Measurements from ENCODE around the gene SF3A2.

SF3A2 gene

DNA sequence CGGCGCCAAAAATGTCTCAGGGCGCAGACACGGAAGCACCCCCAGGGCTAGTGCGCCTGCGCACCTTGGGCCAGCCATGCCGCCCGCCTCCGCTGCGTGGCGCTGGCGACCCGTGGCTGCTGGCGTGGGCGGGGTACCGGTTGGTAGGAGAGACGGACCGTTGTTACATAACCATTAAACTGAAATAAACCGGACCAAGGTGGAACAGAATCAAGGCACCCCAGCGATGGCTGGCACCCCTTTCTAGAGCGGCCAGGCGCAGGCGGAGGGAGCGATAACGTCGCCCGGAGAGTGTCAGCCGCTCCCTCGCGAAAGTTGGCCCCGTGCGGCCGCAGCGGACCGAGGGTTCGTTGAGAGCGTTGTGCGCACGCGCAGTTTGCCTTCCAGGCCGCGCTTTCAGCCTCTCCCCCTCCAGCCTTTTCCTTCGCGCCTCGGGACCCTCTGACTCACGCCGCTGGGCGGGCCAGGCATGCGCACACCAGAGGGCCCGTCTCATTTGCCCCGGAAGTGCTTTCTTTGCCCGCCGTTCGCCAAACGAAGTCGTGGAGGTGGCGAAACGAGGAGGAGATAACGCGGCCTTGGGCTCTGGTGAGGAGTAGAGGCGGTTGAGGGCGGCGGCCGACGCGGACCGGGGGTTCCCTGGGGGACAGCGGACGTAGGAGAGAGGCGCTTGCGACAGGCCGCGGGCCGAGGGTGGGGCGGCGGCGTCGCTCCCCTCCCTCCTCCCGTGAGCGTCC lies at the start of gene SF3A2, which contains the start of gene PLEKHJ1:
Gene SF3A2, plus strand, starts transcription at position 511 of the 737 bp plus-strand sequence. CDS start 6,595 bp downstream, outside the sequence.
Gene PLEKHJ1, minus strand, starts transcription at position 16 of the 737 bp plus-strand sequence. CDS start 81 bp downstream, outside the sequence.
- peak within 1 kb of the TSS; percentile 74 for H3K4me3 ChIP-seq (replicated peaks; ENCODE audit: low read depth, low read length)
- TF ChIP-seq, protein P1, sequence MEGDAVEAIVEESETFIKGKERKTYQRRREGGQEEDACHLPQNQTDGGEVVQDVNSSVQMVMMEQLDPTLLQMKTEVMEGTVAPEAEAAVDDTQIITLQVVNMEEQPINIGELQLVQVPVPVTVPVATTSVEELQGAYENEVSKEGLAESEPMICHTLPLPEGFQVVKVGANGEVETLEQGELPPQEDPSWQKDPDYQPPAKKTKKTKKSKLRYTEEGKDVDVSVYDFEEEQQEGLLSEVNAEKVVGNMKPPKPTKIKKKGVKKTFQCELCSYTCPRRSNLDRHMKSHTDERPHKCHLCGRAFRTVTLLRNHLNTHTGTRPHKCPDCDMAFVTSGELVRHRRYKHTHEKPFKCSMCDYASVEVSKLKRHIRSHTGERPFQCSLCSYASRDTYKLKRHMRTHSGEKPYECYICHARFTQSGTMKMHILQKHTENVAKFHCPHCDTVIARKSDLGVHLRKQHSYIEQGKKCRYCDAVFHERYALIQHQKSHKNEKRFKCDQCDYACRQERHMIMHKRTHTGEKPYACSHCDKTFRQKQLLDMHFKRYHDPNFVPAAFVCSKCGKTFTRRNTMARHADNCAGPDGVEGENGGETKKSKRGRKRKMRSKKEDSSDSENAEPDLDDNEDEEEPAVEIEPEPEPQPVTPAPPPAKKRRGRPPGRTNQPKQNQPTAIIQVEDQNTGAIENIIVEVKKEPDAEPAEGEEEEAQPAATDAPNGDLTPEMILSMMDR (IDR thresholded peaks at IDR 0.05; ENCODE audit: low read length, missing control alignments), result peak; percentile 67
- DNase-seq (ENCODE audit: low read depth), result peak; percentile 99

GRCh38 chr19:2187159-2187558 lies 49.5 kb upstream of the SF3A2 start:
- no peak for DNase-seq (ENCODE audit: low read depth)
- TF ChIP-seq, protein P1 (IDR thresholded peaks at IDR 0.05; ENCODE audit: low read length, missing control alignments), result no peak
- H3K4me3 ChIP-seq (replicated peaks; ENCODE audit: low read depth, low read length), result no peak overlapping the region

DNA sequence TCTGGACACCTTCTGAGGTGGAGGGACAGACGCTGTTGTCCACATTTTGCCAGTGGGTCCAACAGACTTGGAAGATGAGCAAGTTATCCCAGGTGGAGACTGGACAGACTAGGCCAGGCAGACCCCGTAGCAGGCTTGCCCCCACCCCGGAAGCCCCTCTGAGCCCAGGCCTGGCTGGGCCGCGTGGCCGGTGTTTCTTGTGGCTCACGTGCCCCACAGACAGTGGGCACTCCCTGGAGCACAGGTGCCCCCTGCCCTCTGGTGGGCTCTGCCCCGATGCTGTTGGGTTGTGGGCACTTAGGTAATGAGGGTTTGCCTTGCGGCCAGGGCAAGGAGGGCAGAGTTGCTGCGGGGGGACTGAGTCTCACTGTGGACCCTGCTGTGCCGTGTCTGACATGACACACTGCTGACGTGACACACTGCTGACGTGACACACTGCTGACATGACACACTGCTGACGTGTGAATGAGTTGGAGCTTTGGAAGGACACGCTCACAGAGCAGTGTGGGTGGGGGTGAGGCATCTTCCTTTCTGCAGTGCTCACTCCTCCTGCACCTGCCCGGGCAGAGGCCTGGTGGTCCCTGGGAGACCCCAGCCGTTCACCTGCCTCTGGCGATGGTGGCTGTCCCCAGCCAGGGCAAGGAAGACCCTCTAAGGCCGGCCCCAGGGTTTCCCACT lies 47.8 kb upstream of the SF3A2 start:
- TF ChIP-seq, protein P1 (IDR thresholded peaks at IDR 0.05; ENCODE audit: low read length, missing control alignments), result no peak
- H3K4me3 ChIP-seq (replicated peaks; ENCODE audit: low read depth, low read length), result no peak overlapping the region
- DNase-seq (ENCODE audit: low read depth), result no peak

- H3K4me3 ChIP-seq (replicated peaks; ENCODE audit: low read depth, low read length), result no peak overlapping the region
- DNase-seq (ENCODE audit: low read depth), result no peak
- TF ChIP-seq, protein P1 (IDR thresholded peaks at IDR 0.05; ENCODE audit: low read length, missing control alignments), result no peak
These were observed 46.7 kb upstream of the SF3A2 start for GRCh38 chr19:2189880-2190279.

DNA sequence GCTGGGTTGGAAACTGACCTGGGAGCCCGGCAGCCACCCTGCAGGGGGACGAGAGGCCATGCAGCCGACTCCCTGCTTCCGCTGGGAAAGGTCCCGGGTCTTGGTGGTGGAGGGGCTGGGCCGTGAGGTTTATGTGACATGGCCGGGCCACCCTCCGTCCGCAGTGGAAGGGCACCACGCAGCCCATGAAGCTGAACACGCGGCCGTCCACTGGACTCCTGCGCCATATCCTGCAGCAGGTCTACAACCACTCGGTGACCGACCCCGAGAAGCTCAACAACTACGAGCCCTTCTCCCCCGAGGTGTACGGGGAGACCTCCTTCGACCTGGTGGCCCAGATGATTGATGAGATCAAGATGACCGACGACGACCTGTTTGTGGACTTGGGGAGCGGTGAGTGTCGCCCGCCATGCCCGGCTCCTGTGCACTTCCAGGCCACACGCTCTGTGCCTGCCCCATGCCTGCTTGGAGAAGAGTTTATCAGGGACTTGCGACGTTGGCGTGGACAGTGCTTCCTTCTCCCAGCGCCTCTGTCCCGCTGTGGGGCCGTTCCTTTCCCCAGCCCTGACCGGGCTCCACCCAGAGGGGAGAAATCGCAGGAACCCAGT lies 45.7 kb upstream of the SF3A2 start:
- TF ChIP-seq, protein P1 (IDR thresholded peaks at IDR 0.05; ENCODE audit: low read length, missing control alignments), result no peak
- DNase-seq (ENCODE audit: low read depth), result no peak
- no peak overlapping the region for H3K4me3 ChIP-seq (replicated peaks; ENCODE audit: low read depth, low read length)

DNA sequence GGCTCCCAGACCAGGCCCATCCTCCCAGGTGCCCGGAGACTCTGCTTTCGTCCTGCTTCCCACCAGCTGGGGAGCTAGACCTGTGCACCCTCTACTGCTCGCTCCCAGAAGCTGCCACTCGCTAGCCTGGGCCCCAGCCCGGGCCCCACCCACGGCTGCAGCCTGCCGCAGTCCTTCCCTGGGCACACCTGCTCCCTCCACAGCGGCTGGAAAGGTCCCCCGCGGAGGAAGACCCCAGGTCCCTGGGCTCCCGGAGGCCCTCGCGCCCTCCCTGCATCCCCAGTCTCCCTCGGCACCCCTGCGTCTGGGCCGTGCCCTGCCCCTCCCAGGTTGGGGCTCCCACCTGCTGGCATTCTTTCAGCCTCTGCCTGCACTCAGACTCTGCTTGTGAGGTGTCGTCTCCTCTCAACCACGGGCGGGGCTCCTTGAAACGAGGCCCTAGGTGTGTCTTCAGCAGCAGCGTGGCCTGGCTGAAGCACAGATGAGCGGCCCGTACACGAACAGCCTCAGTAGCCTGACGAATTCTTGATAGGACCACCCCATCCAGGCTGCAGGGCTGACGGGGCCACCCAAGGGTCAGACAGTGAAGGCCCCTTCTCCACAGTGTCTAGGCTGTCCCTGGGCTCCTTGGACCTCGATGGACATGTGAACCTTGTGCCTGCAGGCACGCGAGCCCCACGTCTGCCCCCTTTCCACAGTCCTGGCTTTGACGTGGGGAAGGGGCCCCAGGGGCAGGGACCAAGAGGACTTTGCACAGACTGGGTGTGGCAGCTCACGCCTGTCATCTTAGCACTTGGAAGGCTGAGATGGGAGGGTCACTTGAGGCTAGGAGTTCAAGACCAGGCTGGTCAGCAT lies 44.9 kb upstream of the SF3A2 start:
- TF ChIP-seq, protein P1 (IDR thresholded peaks at IDR 0.05; ENCODE audit: low read length, missing control alignments), result no peak
- no peak for DNase-seq (ENCODE audit: low read depth)
- H3K4me3 ChIP-seq (replicated peaks; ENCODE audit: low read depth, low read length), result no peak overlapping the region

All from fibroblast of pulmonary artery (primary cell).